HuH-7.5 (cell line): ENCODE data around the gene SHISA8.
"Not testable (repeated sequence)": the region's sequence is repeated elsewhere in the genome, so short reads cannot be mapped to it uniquely, and the experiment has no call there.

ENCODE experiments used
- DNase-seq: peaks from one replicate; pipeline ENCODE4 v3.0.0; 2011; ENCODE audit warnings: low spot score

Gene SHISA8

GRCh38 chr22:41898645-41899044 lies 16.2 kb downstream of the SHISA8 start:
- no peak for DNase-seq

GRCh38 chr22:41893591-41894375 lies 21.1 kb downstream of the SHISA8 start:
- no peak for DNase-seq

- DNase-seq: no peak
Observed at GRCh38 chr22:41892721-41893120, 22.2 kb downstream of the SHISA8 start.

GRCh38 chr22:41891407-41891806 lies 23.5 kb downstream of the SHISA8 start:
- DNase-seq: no peak

- no peak for DNase-seq
Observed at GRCh38 chr22:41888627-41889200, 26.2 kb downstream of the SHISA8 start.

GRCh38 chr22:41885516-41885915 lies 29.4 kb downstream of the SHISA8 start:
- no peak for DNase-seq

- no peak for DNase-seq
Observed at GRCh38 chr22:41885116-41885515, 29.8 kb downstream of the SHISA8 start.

- no peak for DNase-seq
Observed at GRCh38 chr22:41883400-41883799, 31.5 kb downstream of the SHISA8 start.

- no peak for DNase-seq
Observed at GRCh38 chr22:41880653-41881052, 34.2 kb downstream of the SHISA8 start.

- no peak for DNase-seq
Observed at GRCh38 chr22:41876675-41877074, 38.2 kb downstream of the SHISA8 start.

GRCh38 chr22:41876275-41876674 lies 38.6 kb downstream of the SHISA8 start:
- DNase-seq: no peak

GRCh38 chr22:41875531-41876270 lies 39.2 kb downstream of the SHISA8 start:
- no peak for DNase-seq

- no peak for DNase-seq
Observed at GRCh38 chr22:41874090-41874489, 40.8 kb downstream of the SHISA8 start.

GRCh38 chr22:41873391-41873790 lies 41.5 kb downstream of the SHISA8 start:
- no peak for DNase-seq

- no peak for DNase-seq
Observed at GRCh38 chr22:41870786-41871185, 44.1 kb downstream of the SHISA8 start.

- DNase-seq: not testable (repeated sequence)
Observed at GRCh38 chr22:41870081-41870480, 44.8 kb downstream of the SHISA8 start.

- DNase-seq: no peak
Observed at GRCh38 chr22:41868556-41868955, 46.3 kb downstream of the SHISA8 start.

- DNase-seq: no peak
Observed at GRCh38 chr22:41863472-41863871, 51.4 kb downstream of the SHISA8 start.

- DNase-seq: no peak
Observed at GRCh38 chr22:41862530-41863266, 52.2 kb downstream of the SHISA8 start.

- DNase-seq: no peak
Observed at GRCh38 chr22:41862160-41862529, 52.7 kb downstream of the SHISA8 start.
